Panc1 (cell line): Measurements from ENCODE around the gene ADAM33. TPM values are rescaled to one million over a fixed set of nuclear protein-coding genes. Genes with fewer than 3 reads are reported as not detected.
A peak's percentile ranks its signal among the peaks of the same experiment; 100 is the strongest.

Experiments
- ATAC-seq: fragments of 200-7000 bp; cut with Tn5 transposase; 2 replicates; pipeline ENCODE4 v1.9.1; 2020; ENCODE audit warnings: mild to moderate bottlenecking, moderate library complexity
- BruUV-seq: library from RNA; stranded (reverse); fragments of 400-500 nt; replicated peaks from 2 replicates; lab custom pipeline; 2021; lab: Mats Ljungman, UMichigan
- CTCF ChIA-PET: fragments of 300-600 bp; sonication (Branson Sonifier 250); formaldehyde crosslinking; loops from one replicate; lab custom pipeline; 2022; ENCODE audit warnings: antibody characterized with exemption; lab: Charles Lee
- POLR2A ChIA-PET: fragments of 300-600 bp; sonication (Branson Sonifier 250); formaldehyde crosslinking; loops from one replicate; lab custom pipeline; 2022; ENCODE audit warnings: antibody characterized with exemption; lab: Charles Lee
- DNase-seq: peaks from one replicate; pipeline ENCODE4 v3.0.0-alpha.2; 2010; ENCODE audit warnings: low read depth, low spot score
- H3K27ac ChIP-seq: 2 replicates; pipeline ENCODE4 v1.5.1; 2011; ENCODE audit warnings: mild to moderate bottlenecking, low read length, inconsistent platforms
- H3K27me3 ChIP-seq: fragments of 200-500 bp; sonication (Bioruptor generic); 2 replicates; pipeline ENCODE4 v1.6.0; 2014; ENCODE audit warnings: low read length, inconsistent platforms; ENCODE audit not compliant: control insufficient read depth, insufficient read depth
- H3K36me3 ChIP-seq: fragments of 200-500 bp; sonication (Bioruptor generic); 2 replicates; pipeline ENCODE4 v1.5.1; 2014; ENCODE audit warnings: inconsistent platforms, mild to moderate bottlenecking, low read length, moderate library complexity; ENCODE audit not compliant: control insufficient read depth, insufficient read depth
- H3K4me1 ChIP-seq: 2 replicates; pipeline ENCODE4 v1.5.1; 2011; ENCODE audit warnings: inconsistent platforms, mild to moderate bottlenecking, low read length, moderate library complexity; ENCODE audit not compliant: control insufficient read depth, insufficient read depth
- H3K4me3 ChIP-seq, 2 experiments: 2 replicates each; pipeline ENCODE4 v1.5.1; 2011 to 2012; ENCODE audit warnings: low read depth in 2 of 2, low read length in 2 of 2, mild to moderate bottlenecking in 2 of 2, inconsistent platforms in 1 of 2, moderate library complexity in 1 of 2
- H3K9me3 ChIP-seq: fragments of 200-500 bp; sonication (Bioruptor generic); 2 replicates; pipeline ENCODE4 v1.5.1; 2014; ENCODE audit warnings: low read depth, mild to moderate bottlenecking, inconsistent platforms, low read length, moderate library complexity; ENCODE audit not compliant: control insufficient read depth, insufficient read depth
- CTCF ChIP-seq: fragments of 450-650 bp; IDR thresholded peaks from 2 replicates; pipeline ENCODE4 v1.5.1; 2017; ENCODE audit warnings: mild to moderate bottlenecking
- POLR2AphosphoS5 ChIP-seq: IDR thresholded peaks from 2 replicates; pipeline ENCODE4 v1.6.1; 2012; ENCODE audit warnings: mild to moderate bottlenecking, low read depth, low read length, moderate library complexity
- REST ChIP-seq, 2 experiments: IDR thresholded peaks; 2 replicates each; pipeline ENCODE4 v1.6.1; 2011 to 2012; ENCODE audit warnings: low read depth in 2 of 2, control low read depth in 1 of 2, low read length in 1 of 2, mild to moderate bottlenecking in 1 of 2, moderate library complexity in 1 of 2; ENCODE audit not compliant: insufficient read depth in 1 of 2
- SIN3A ChIP-seq: IDR thresholded peaks from 2 replicates; pipeline ENCODE4 v1.6.1; 2012; ENCODE audit warnings: low read depth, mild to moderate bottlenecking, low read length, moderate library complexity, borderline replicate concordance; ENCODE audit not compliant: insufficient read depth
- TCF7L2 ChIP-seq: IDR thresholded peaks from 2 replicates; pipeline ENCODE4 v1.6.1; 2011; ENCODE audit warnings: mild to moderate bottlenecking, low read depth, low read length, inconsistent platforms
- in situ Hi-C: cut with HindIII; loops from 2 replicates; pipeline ENCODE4 v1.10.0; 2016; ENCODE audit warnings: low sequenced_read_pairs, low pct_unique_long_range_greater_than_20kb
- intact Hi-C: fragments of 100-400 bp; cut with micrococcal nuclease; formaldehyde crosslinking; loops from one replicate; pipeline ENCODE4 v1.10.0; 2022; ENCODE audit not compliant: unreplicated experiment
- total RNA-seq: library from RNA; stranded (reverse); gene quantifications from one replicate; pipeline ENCODE4 v1.2.1, GENCODE V29; 2021; ENCODE audit not compliant: unreplicated experiment

ADAM33 gene
- total RNA-seq, 1 experiment from 2014 or later: 0.62 TPM

- TF ChIP-seq TCF7L2 (no peak), POLR2AphosphoS5 (no peak), REST (IDR thresholded peaks at IDR 0.05; ENCODE audit: insufficient read depth in 1 of 2, low read depth in 2 of 2, low read length in 1 of 2) (no peak), CTCF (no peak), SIN3A (no peak)
- DNase-seq (no peak), ATAC-seq (no peak)
- ChIA-PET POLR2A (no interaction called here), CTCF (no interaction called here)
- H3K4me1 ChIP-seq: no peaks in the 10 kb centered on the region; the same call in 1 of the 2 replicates
- intact Hi-C loops: no loop called here
- H3K27me3 ChIP-seq: no peaks in the 10 kb centered on the region
- no peaks in the 10 kb centered on the region for H3K9me3 ChIP-seq
- no peaks in the 10 kb centered on the region for H3K36me3 ChIP-seq
- H3K4me3 ChIP-seq: no peak overlapping the region
- in situ Hi-C loops: no loop called here
- no peak overlapping the region for H3K27ac ChIP-seq
- no TSS peak for BruUV-seq
These were observed 3.5 kb upstream of the ADAM33 start for GRCh38 chr20:3685341-3685740.

GRCh38 chr20:3681352-3681930, 369 bp downstream of the ADAM33 start:
- ATAC-seq: peak; percentile 3; the same call in 1 of the 2 replicates
- H3K9me3 ChIP-seq: no peaks in the 10 kb centered on the region
- peak overlapping the region; percentile 19 to 23 for H3K4me3 ChIP-seq
- BruUV-seq: no TSS peak
- CTCF ChIA-PET: no interaction called here
- no peaks in the 10 kb centered on the region for H3K27me3 ChIP-seq
- POLR2A ChIA-PET: interaction anchor here (0.6 kb wide), 1 partner anchor 76 kb away, joined by 4 read pairs; no protein-coding TSS in a partner anchor
- no peak for DNase-seq
- H3K36me3 ChIP-seq: no peaks in the 10 kb centered on the region
- in situ Hi-C loops: no loop called here
- TF ChIP-seq TCF7L2 (no peak), SIN3A (no peak), POLR2AphosphoS5 (no peak), REST (IDR thresholded peaks at IDR 0.05; ENCODE audit: insufficient read depth in 1 of 2, low read depth in 2 of 2, low read length in 1 of 2) (no peak), CTCF (no peak)
- H3K4me1 ChIP-seq: no peaks in the 10 kb centered on the region; the same call in 1 of the 2 replicates
- no peak overlapping the region for H3K27ac ChIP-seq
- intact Hi-C loops: no loop called here
